Upper lobe of left lung (tissue), 6 donors: ENCODE results near the gene CNTN2. TPM values are rescaled to one million over a fixed set of nuclear protein-coding genes. Genes with fewer than 3 reads are reported as not detected.

ENCODE experiments used
- ATAC-seq, 2 donors: fragments of 200-7000 bp; cut with Tn5 transposase; one replicate each; pipeline ENCODE4 v1.9.1; 2022; ENCODE audit warnings: mild to moderate bottlenecking in 2 of 2, moderate library complexity in 2 of 2; ENCODE audit not compliant: low FRiP score in 2 of 2
- DNase-seq, 2 donors: peaks; one replicate each; pipeline ENCODE4 v3.0.0-alpha.2; 2019 to 2020
- H3K27ac ChIP-seq, 4 donors: fragments of 200-600 bp; sonication (generic); one replicate each; pipeline ENCODE4 v1.5.1; 2016 to 2019
- H3K27me3 ChIP-seq, 4 donors: fragments of 200-600 bp; sonication (generic); one replicate each; pipeline ENCODE4 v1.5.1; 2017 to 2019
- H3K36me3 ChIP-seq, 4 donors: fragments of 200-600 bp; sonication (generic); one replicate each; pipeline ENCODE4 v1.5.1; 2016 to 2019
- H3K4me1 ChIP-seq, 4 donors: fragments of 200-600 bp; sonication (generic); one replicate each; pipeline ENCODE4 v1.5.1; 2018 to 2019
- H3K4me3 ChIP-seq, 4 donors: fragments of 200-600 bp; sonication (generic); one replicate each; pipeline ENCODE4 v1.5.1; 2017 to 2019; ENCODE audit warnings: mild to moderate bottlenecking in 2 of 4, moderate library complexity in 1 of 4
- H3K9me3 ChIP-seq, 4 donors: fragments of 200-600 bp; sonication (generic); one replicate each; pipeline ENCODE4 v1.5.1; 2018 to 2019
- EP300 ChIP-seq, 4 donors: sonication (generic); formaldehyde crosslinking; IDR thresholded peaks; one replicate each; pipeline ENCODE4 v1.5.1; 2017; ENCODE audit warnings: antibody characterized with exemption in 4 of 4, control low read depth in 2 of 4
- POLR2A ChIP-seq, 4 donors: fragments of 450-650 bp; IDR thresholded peaks; one replicate each; pipeline ENCODE4 v1.5.1; 2016 to 2017; ENCODE audit warnings: antibody characterized with exemption in 4 of 4, mild to moderate bottlenecking in 2 of 4
- POLR2AphosphoS5 ChIP-seq, 2 donors: sonication (generic); formaldehyde crosslinking; IDR thresholded peaks; one replicate each; pipeline ENCODE4 v1.5.1; 2017; ENCODE audit warnings: antibody characterized with exemption in 2 of 2
- WGBS, 2 donors: methylation state at CpG; one replicate each; pipeline ENCODE4 v1.1.5; 2017 to 2018; 5-methylcytosine and 5-hydroxymethylcytosine counted together
- total RNA-seq, 6 donors: library from RNA; depleted of rRNA in 4 of 6; stranded (reverse); fragments of >200 nt in 4 of 6; gene quantifications; one replicate each; pipeline versions ENCODE4 v1.1.0 to v1.2.1, GENCODE V29; 2016 to 2021
- TF ChIP-seq, protein P1 (sequence below), 6 experiments: fragments of 450-650 bp in 4 of 6; fragments of 200-600 bp in 2 of 6; sonication (generic) in 2 of 6; IDR thresholded peaks; one replicate each; pipeline ENCODE4 v1.5.1; 2016 to 2019; ENCODE audit warnings: antibody characterized with exemption in 6 of 6
- donor health status: DM: no; HTN: no; CAD: no; lungs with moderate emphysema.
- donor health status: DM: no; HTN: yes; CAD: no; lungs with severe emphysema.

CNTN2 gene
- total RNA-seq, 6 donors from 2014 or later, result not detected

DNA sequence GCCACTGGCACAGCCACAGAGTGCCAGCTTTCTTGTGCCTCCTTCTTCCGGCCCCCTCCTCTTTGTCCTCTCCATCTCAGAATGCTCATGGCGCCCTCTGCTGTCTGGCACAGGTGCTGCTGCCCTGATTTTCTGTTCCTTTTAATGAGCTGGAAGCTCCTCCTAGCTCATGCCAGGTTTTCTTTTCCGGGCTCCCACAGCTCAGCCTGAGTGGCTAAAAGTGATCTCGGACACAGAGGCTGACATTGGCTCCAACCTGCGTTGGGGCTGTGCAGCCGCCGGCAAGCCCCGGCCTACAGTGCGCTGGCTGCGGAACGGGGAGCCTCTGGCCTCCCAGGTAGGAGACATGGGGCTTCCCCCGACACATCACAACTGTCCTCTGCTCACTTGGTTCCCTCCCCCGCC, 18.7 kb downstream of the CNTN2 start:
- Histone ChIP-seq H3K27ac (no peak overlapping the region), H3K36me3 (no peaks in the 10 kb centered on the region), H3K4me1 (peaks cover 0 to 7% (median 6%) of the 10 kb centered on the region in 4 donors), H3K4me3 (no peak overlapping the region), H3K9me3 (no peaks in the 10 kb centered on the region), H3K27me3 (no peaks in the 10 kb centered on the region)
- peak; percentile 61 to 70 for ATAC-seq
- TF ChIP-seq, protein P1, sequence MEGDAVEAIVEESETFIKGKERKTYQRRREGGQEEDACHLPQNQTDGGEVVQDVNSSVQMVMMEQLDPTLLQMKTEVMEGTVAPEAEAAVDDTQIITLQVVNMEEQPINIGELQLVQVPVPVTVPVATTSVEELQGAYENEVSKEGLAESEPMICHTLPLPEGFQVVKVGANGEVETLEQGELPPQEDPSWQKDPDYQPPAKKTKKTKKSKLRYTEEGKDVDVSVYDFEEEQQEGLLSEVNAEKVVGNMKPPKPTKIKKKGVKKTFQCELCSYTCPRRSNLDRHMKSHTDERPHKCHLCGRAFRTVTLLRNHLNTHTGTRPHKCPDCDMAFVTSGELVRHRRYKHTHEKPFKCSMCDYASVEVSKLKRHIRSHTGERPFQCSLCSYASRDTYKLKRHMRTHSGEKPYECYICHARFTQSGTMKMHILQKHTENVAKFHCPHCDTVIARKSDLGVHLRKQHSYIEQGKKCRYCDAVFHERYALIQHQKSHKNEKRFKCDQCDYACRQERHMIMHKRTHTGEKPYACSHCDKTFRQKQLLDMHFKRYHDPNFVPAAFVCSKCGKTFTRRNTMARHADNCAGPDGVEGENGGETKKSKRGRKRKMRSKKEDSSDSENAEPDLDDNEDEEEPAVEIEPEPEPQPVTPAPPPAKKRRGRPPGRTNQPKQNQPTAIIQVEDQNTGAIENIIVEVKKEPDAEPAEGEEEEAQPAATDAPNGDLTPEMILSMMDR (IDR thresholded peaks at IDR 0.05), result peak; percentile 55 to 80 (median 70)
- TF ChIP-seq POLR2A (IDR thresholded peaks at IDR 0.05), result no peak
- WGBS, 2 donors, result 2 to 34% methylated on average over 4 to 13 of the region's 13 CpGs
- peak in 1 of 2 donors; percentile 54 for DNase-seq

DNA sequence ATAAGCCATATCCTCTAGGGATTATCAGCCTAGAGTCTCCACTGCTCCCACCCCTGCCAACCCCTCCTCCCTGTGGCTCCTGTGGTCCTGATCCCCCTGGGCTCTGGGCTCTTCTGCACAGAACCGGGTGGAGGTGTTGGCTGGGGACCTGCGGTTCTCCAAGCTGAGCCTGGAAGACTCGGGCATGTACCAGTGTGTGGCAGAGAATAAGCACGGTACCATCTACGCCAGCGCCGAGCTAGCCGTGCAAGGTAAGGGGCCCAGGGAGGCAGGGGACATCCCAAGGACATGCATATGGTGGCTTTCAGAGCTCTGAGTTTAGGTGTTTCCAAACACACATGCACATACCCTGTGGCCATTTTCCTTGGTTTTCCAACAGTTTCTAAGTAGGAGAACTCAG, 19.3 kb downstream of the CNTN2 start:
- no peak for TF ChIP-seq EP300 (IDR thresholded peaks at IDR 0.05)
- TF ChIP-seq, protein P1 (IDR thresholded peaks at IDR 0.05), result no peak
- TF ChIP-seq POLR2AphosphoS5 (IDR thresholded peaks at IDR 0.05), result no peak
- no peak for TF ChIP-seq POLR2A (IDR thresholded peaks at IDR 0.05)
- ATAC-seq (no peak), DNase-seq (no peak)
- 97% methylated on average over 7 to 8 of the region's 8 CpGs for WGBS, 2 donors
- Histone ChIP-seq H3K27ac (no peak overlapping the region), H3K9me3 (no peaks in the 10 kb centered on the region), H3K4me3 (no peak overlapping the region), H3K27me3 (no peaks in the 10 kb centered on the region), H3K4me1 (peaks cover 0 to 7% (median 6%) of the 10 kb centered on the region in 4 donors), H3K36me3 (no peaks in the 10 kb centered on the region)

DNA sequence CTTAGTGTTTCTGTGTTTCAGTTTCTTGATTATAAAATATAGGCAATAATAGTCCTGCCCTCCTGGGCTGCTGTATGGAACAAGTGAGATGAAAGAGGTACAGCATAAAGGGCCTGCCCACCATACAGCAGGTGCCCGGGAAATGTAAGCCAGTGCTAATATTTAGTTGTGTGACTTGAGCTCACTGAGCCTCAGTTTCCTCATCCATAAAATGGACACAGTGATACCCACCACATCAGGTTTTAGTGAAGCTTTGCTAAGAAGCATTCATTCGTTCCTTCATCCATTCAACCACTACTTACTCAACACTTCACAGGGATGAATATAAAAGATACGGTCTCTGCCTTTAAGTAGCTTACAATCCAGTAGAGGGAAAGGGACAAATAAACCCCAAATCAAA, 19.9 kb downstream of the CNTN2 start:
- Histone ChIP-seq H3K36me3 (no peaks in the 10 kb centered on the region), H3K4me1 (peaks cover 0 to 7% (median 6%) of the 10 kb centered on the region in 4 donors), H3K27ac (no peak overlapping the region), H3K4me3 (no peak overlapping the region), H3K9me3 (no peaks in the 10 kb centered on the region), H3K27me3 (no peaks in the 10 kb centered on the region)
- DNase-seq, result no peak
- WGBS, 2 donors, result 88 to 96% methylated on average over 3 of the region's 3 CpGs
- ATAC-seq, result no peak
- TF ChIP-seq, protein P1 (IDR thresholded peaks at IDR 0.05), result no peak
- TF ChIP-seq EP300 (IDR thresholded peaks at IDR 0.05) (no peak), POLR2A (IDR thresholded peaks at IDR 0.05) (no peak), POLR2AphosphoS5 (IDR thresholded peaks at IDR 0.05) (no peak)

DNA sequence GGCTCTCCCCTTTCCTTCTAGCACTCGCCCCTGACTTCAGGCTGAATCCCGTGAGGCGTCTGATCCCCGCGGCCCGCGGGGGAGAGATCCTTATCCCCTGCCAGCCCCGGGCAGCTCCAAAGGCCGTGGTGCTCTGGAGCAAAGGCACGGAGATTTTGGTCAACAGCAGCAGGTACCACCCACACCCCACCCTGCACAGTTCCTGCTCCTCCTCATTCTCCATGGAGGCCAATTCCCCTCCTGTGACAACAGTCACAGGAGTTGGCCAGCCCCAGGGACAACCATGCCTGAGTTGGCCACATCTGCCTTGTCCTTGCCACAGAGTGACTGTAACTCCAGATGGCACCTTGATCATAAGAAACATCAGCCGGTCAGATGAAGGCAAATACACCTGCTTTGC, 21.3 kb downstream of the CNTN2 start:
- H3K27me3 ChIP-seq, result no peaks in the 10 kb centered on the region
- H3K27ac ChIP-seq, result no peak overlapping the region
- TF ChIP-seq POLR2AphosphoS5 (IDR thresholded peaks at IDR 0.05) (no peak), EP300 (IDR thresholded peaks at IDR 0.05) (no peak), POLR2A (IDR thresholded peaks at IDR 0.05) (no peak)
- TF ChIP-seq, protein P1 (IDR thresholded peaks at IDR 0.05), result no peak
- no peaks in the 10 kb centered on the region for H3K36me3 ChIP-seq
- ATAC-seq (no peak), DNase-seq (no peak)
- peaks cover 0 to 7% (median 6%) of the 10 kb centered on the region in 4 donors for H3K4me1 ChIP-seq
- H3K4me3 ChIP-seq, result no peak overlapping the region
- WGBS, 2 donors, result 87 to 89% methylated on average over 10 to 11 of the region's 11 CpGs
- no peaks in the 10 kb centered on the region for H3K9me3 ChIP-seq

DNA sequence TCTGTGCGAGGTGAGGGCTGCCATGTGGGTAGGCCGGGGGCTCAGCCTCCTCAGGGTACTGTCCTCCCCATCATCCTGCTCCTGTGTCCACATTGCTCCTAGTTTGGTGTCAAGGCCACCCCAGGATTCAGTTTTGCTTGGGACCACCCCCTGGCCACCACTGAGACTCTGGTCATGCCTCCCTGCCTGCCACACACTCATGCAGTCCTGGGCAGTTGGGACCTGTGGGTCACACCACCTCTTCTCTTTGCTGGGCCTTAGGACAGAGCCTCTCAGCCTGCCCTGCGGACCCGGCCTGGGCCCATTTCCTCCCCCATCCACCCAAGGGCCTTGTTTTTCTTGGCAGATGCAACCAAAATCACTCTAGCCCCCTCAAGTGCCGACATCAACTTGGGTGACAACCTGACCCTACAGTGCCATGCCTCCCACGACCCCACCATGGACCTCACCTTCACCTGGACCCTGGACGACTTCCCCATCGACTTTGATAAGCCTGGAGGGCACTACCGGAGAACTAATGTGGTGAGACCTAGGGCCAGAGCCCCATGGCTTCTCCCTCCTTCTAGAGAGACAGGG, 21.8 kb downstream of the CNTN2 start:
- Histone ChIP-seq H3K27ac (no peak overlapping the region), H3K36me3 (no peaks in the 10 kb centered on the region), H3K27me3 (no peaks in the 10 kb centered on the region), H3K9me3 (no peaks in the 10 kb centered on the region), H3K4me1 (peaks cover 0 to 7% (median 6%) of the 10 kb centered on the region in 4 donors), H3K4me3 (no peak overlapping the region)
- no peak for TF ChIP-seq POLR2A (IDR thresholded peaks at IDR 0.05)
- TF ChIP-seq, protein P1 (IDR thresholded peaks at IDR 0.05), result no peak
- TF ChIP-seq POLR2AphosphoS5 (IDR thresholded peaks at IDR 0.05), result no peak
- no peak for TF ChIP-seq EP300 (IDR thresholded peaks at IDR 0.05)
- ATAC-seq, result no peak
- DNase-seq, result no peak
- WGBS, 2 donors, result 87 to 93% methylated on average over 6 to 9 of the region's 9 CpGs
